HG02943 (cell line): ENCODE data around the gene ECE1.

Source experiments
- ATAC-seq: cut with Tn5 transposase; IDR thresholded peaks from one replicate; pipeline ENCODE4 v1.9.1; 2021; ENCODE audit warnings: mild to moderate bottlenecking, low read depth, moderate library complexity; ENCODE audit not compliant: unreplicated experiment

The ECE1 gene

DNA sequence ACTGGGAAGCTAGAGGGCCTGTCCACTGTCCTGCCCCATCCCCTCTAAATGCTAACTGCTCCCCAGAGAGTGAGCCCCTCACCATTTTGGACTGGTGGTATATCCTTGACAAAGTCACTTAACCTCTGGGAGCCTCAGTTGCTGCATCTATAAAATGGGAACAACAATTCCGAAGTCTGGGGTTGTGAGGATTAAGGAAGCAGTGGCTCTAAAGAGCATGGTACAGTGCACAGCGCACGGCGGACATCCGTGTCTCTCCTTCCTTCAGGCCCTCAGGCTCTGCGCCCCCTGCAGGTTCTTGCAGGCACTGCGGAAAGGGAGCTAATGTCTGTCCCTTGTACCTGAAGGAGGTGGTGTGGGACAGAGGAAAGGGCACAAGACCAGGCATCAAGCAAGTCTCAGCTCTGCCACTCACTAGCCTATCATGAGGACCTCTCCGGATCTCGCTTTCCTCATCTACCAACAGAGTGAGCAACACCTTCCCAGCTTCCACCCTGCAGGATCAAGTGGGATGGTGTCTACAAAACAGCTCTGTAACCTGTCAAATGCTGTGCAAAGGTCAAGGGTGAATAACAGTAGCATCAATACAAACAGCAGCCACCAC is 20.1 kb downstream of the ECE1 start:
- ATAC-seq, result no peak

- ATAC-seq, result no peak
These were observed 20.7 kb downstream of the ECE1 start for GRCh38 chr1:21269461-21270085.

GRCh38 chr1:21268281-21269239 is 21.7 kb downstream of the ECE1 start:
- no peak for ATAC-seq

- no peak for ATAC-seq
These were observed 22.8 kb downstream of the ECE1 start for GRCh38 chr1:21267191-21268077.

DNA sequence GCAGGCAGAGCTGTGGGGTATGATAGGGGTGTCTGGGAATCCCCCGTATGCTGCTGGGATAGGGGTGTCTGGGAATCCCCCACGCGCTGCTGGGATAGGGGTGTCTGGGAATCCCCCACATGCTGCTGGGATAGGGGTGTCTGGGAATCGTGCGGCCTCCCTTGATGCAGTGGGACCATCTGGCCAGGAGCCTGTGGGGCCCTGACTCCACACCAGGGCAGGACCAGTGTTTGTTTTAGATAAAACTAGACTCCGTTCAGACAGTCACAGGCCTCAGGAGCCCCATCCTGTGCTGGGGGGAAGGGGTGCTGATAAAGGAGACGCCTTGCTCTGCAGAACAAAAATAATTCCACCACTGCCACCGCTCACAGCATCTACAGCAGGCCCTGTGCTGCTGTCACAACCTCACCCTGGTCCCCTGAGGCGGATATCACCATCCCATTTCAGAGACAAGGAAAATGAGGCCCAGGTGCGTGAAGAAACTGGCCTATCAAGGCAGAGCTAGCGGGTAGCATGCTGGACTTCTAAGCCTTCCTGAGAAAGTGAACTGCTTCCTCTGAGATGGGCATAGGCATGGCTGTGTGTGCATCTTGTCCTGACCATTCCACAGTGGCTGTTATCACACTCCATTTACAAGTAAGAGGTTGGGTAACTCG is 24.0 kb downstream of the ECE1 start:
- ATAC-seq, result no peak

GRCh38 chr1:21265644-21266043 is 24.6 kb downstream of the ECE1 start:
- ATAC-seq, result no peak

DNA sequence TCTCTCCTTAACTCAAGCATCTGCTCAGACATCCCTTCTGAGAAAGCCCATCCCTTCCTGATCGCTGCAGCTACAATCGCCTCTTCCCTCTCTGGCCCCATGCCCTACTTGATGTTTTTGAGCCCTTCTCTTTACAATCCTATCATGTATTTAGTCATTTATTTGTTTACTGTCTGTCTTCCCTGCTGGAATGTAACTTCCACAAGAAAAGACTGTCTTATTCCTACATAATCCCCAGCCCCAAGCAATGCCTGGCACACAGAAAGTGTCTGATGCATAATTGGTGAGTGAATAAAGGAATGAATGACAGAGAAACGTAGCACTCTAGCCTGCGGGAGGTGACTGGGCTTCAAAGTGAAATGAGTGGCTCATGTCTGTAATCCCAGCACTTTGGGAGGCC is 25.4 kb downstream of the ECE1 start:
- no peak for ATAC-seq

GRCh38 chr1:21263653-21264225 is 26.5 kb downstream of the ECE1 start:
- ATAC-seq, result no peak

DNA sequence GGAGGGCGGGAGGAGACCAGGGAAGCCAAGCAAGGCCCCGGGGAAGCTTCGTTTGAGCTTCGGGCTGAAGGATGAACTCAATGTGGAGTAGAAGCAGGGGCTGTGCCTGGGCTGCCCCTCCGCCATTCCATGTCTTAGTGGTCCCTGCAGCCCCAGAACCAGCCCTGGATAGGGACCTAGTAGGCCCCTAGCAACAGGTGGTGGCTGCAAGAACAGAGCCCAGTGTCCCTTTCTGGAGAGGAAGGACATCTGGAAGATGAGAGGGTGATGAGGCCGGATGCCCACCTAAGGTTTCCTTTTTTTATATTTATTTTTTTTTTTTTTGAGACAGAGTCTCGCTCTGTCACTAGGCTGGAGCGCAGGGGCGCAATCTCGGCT is 27.2 kb downstream of the ECE1 start:
- ATAC-seq, result no peak

DNA sequence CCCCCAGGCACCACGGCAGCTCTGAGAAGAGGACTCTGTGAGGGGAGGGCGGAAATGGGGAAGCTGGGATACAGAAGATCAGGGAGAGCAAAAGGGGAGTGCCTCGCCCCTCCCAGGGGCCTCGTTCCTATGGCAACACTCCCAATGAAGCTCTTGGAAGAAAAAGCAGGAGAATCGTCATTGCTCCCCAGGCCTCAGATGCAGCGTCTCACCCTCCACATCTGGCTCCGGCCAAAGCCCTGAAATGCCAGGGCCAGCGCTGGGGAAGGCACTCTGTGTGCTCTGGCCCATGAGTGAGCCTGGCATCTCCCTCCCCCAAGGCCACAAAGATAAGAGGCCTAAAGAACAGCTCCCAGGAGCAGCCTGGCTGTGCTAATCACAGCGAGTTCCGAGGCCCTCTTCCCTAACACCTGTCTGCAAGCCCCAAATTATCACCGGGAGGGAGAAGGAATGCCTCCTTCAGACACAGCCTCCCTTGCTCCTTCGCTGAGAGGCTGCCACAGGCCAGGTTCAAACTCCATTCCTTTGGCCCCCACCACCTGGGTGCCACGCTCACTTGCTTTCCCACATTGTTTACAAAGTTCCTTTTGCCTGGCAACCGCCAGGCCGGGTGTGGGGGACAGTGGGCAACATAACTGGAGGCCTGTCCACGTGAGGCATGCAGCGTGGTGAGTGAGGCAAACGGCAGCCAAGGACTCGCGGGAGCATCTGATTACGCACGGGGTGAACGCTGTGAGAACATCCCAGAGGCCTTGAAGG is 27.8 kb downstream of the ECE1 start:
- ATAC-seq, result no peak

- no peak for ATAC-seq
These were observed 28.5 kb downstream of the ECE1 start for GRCh38 chr1:21261551-21262292.

DNA sequence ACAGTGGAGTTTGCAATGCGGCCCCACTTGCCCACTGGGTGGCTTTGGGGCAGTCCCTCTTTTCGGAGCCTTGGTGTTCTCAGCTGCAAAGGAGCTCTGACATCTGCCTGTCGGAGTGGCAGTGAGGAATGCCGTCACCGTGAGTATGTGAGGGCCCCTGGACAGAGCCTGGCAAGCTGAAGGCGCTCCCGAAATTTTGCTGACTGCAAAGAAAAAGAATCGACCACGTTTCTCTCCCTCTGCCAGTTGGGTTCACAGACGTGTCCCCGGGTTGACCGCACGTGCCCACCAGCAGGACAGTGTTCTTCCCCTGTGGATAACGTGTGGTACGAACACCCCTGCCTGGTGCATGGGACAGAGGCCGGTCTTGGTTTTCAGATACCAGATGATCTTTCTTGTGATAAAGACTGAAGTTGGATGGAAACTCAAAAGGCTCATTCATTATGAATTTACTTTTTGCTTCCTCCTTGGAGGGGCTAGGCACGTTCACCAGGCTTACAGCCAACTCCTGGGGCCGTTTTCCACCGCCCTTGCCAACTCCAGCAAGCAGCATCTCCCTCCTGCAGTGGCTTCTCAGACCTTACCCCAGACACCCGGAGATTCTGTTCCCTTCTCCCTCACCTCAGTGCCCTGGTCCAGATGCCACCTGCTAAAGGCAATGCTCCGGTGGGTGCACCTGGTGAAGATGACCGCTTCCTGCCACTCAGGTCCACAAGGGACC is 29.7 kb downstream of the ECE1 start:
- no peak for ATAC-seq

DNA sequence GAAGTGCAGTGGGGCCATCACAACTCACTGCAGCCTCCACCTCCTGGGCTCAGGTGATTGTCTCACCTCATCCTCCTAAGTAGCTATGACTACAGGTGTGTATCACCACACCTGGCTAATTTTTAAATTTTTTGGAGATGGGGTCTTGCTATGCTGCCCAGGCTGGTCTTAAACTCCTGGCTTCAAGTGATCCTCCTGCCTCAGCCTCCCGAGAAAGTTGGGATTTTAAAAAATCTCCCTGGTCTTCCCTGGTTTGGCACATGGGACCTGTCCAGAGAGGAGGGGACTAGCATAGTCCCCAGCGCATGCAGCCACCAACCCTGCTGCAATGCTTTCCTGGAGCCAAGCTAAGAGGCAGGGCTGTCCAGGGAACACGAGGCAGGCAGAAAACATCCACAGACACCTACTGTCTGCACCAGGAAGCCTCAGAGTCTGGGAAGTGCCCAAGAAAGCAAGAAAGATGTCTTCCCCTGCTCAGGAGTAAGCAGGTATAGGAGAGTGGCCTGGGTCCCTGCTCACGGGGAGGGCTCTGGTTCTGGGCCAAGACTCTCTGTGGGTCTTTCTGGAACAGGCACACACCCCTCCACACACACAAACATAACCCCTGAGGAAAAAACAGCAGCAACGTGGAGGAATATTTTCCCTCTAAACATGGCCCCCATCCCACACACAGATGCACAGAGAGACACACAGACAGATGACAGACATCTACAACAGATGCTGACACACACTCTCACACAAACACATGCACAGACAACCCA is 30.8 kb downstream of the ECE1 start:
- no peak for ATAC-seq

DNA sequence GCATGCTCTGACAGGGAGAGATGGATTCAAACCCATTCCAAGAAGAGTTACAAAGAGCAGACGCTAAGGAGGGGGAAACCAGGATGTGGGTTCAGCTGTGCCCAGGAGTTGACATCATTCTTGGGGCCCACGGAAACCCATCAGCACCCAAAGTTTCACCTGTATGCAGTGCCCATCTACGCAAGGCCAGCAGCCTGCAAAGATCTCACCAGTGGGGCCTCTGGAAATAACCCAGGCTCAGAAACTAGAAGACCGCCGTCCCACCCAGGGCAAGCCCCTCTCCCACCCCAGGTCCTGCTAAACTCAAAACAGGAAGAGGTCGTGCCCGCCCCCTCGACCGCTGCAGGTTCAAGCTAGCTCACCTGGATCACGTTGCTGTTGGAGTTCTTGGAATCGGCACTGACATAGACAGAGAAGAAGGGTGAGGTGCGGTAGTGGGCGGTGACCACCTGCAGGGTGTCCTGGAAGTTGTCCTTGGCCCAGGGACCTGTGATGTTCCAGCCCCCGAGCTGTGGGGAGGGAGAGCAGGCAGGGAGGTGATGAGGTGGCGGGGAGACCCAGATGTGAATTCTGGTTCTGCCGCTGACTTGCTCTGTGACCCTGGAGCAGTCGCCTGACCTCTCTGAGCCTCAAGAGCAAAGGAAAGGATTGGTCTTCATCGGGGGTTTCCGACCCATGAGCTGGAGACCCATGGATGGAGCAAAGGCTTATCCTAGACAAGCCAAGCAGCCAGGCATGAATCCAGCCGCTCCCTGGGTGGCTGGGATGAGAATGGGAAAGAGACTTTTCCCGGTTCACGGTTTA is 31.7 kb downstream of the ECE1 start:
- ATAC-seq, result no peak

DNA sequence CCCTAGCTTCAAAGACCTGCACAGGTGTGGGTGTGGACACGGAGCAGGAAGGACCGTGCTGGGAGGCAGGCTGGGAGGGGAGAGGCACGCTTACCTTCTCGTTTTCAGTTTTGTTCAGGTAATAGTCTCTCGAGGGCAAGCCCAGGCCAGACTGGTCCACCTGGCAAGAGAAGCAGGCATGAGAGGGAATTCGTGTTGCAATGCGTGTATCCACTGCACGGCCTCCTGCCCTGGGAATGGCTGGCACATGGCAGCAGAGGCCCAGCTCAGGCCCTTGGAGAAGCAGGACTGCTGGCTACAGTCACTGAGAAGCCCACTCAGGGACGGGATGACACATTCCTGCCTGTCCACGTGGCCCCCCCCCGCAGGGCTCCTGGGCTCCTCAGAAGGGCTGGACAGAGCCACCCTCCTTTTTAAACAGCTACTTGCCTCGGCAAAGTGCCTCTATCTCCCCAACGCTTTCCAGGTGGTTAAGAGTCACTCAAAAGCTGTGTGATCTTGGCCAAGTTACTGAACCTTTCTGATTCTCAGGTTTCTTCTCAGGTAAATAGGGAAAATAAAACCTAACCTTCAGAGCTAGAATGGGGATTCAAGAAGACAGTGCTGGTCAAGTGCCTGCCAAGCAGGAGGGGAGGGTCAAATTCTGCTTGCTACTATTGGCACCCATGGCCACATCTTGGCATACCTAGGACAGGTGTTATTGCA is 32.7 kb downstream of the ECE1 start:
- no peak for ATAC-seq

DNA sequence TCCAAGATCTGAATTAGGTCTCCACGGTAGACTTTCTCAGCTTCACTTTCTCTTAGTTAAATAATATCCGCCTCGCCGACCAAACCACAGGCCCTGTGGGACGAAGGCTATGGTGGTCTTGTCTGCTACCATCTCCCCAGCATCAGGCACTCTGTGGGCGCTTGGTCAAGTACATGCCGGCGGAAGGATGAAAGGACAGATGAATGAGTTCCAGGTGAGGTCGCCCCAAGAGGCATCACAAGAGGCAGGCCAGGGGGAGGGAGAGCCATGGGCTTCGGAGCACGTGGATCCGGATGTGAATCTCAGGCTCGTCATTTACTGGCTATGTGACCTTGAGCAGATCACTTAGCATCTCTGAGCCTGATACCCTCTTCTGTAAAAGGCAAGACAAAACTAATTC is 33.5 kb downstream of the ECE1 start:
- ATAC-seq, result no peak
